Stimulated activated CD4-positive, alpha-beta T cell treated with anti-CD3 and anti-CD28 coated beads, Interleukin-4, amount 100 ng/mL, for 1 hour (primary cell): Measurements from ENCODE around the gene NDRG2.
"Not testable (repeated sequence)": the region's sequence is repeated elsewhere in the genome, so short reads cannot be mapped to it uniquely, and the experiment has no call there.

Experiments used
- DNase-seq: peaks from one replicate; pipeline ENCODE4 v3.0.0-alpha.2; 2020

Gene NDRG2

GRCh38 chr14:21055432-21056117 lies 30.7 kb upstream of the NDRG2 start:
- no peak for DNase-seq

GRCh38 chr14:21054768-21055145 lies 29.9 kb upstream of the NDRG2 start:
- DNase-seq = no peak

DNA sequence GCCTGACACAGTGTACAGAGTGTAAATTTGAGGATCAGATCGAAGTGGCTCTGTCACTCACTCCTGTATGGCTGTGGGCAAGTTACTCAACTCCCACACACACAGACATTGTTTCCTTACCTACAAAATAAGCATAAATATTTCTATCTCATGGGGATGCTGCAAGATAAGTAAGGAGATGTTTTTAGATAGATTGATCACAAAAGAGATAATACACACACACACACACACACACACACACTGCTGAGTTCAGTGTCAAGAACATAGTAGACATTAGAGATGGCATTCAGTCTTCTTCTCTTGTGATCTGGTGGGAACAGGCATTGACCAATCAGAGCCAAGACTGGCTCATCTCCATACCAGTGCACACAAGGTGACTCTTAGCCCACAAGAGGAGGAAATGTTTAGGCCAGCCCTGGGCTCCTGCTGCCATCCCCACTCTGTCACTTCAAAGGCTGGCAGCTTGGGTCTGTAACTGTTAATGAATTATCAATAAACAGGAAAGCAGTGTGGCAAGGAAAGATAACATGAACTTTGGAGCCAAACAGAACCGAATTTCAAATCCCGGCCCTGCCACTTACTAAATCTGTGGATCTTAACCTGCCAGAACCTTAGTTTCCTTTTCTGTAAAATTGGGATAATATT lies 29.4 kb upstream of the NDRG2 start:
- DNase-seq = no peak

DNA sequence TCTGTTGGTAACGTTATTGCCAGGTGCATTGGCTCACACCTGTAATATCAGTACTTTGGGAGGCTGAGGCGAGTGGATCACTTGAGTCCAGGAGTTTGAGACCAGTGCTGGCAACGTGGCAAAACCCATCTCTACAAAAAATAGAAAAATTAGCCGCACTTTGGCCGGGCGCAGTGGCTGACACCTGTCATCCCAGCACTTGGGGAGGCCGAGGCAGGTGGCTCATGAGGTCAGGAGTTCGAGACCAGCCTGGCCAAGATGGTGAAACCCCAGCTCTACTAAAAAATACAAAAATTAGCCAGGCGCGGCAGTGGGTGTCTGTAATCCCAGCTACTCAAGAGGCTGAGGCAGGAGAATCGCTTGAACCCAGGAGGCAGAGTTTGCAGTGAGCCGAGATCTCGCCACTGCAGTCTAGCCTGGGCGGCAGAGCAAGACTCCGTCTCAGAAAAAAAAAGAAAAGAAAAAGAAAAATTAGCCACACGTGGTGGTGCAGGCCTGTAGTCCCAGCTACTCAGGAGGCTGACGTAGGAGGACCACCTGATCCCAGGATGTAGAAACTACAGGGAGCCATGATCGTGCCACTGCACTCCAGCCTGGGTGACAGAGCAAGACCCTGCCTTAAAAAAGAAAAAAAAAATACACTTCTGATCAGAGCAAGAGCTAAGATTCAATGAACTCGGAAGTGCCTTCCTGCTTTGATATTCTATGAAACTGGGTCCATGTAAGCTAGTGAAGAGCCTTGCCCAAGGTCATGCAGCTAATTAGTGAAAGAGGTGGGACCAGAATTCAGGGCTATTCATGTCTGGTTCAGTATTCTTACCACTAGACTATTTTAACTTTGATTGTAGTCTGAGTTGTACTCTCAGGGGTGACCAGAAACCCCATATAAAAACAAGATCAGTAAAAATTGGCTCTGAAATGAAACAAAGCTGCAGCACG lies 28.6 kb upstream of the NDRG2 start:
- DNase-seq = no peak

GRCh38 chr14:21050597-21050996 lies 25.7 kb upstream of the NDRG2 start:
- no peak for DNase-seq

DNA sequence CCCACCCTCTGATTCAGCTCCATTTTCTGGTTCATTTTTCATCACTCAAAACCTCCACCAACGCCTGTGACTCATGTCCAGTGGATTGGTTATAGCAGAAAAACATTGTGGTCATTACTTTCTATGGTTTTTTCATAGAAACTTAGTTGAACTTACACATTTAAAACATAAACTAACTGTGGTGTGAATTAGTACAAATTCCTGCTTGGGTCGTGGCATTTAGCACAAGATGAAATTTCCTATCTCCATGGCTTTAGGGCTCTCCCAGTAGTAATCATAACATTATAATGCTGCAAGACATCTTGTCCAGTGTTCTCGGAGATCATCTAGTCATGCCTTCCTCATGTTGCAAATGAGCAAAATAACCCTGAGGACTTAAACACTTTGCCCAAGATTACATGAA lies 24.4 kb upstream of the NDRG2 start:
- no peak for DNase-seq

DNA sequence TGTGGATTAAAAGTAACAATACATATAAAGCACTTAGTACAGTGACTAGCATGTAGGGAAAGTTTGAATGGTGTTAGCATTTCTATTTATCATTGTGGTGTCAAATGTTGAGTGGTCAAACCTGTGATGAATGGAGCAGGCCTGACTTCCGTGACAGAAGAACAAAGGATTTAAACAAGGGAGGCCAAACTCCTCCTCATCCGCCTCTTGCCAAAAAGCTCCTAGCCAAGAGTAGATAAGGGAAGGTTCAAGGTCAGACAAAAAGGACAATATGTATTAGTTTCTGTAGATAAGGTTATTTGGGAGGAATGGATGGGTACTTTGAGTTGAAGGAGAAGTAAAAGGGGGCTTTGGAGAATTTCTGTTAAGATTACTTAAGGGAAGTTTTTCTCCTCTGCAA lies 23.8 kb upstream of the NDRG2 start:
- DNase-seq = no peak

DNA sequence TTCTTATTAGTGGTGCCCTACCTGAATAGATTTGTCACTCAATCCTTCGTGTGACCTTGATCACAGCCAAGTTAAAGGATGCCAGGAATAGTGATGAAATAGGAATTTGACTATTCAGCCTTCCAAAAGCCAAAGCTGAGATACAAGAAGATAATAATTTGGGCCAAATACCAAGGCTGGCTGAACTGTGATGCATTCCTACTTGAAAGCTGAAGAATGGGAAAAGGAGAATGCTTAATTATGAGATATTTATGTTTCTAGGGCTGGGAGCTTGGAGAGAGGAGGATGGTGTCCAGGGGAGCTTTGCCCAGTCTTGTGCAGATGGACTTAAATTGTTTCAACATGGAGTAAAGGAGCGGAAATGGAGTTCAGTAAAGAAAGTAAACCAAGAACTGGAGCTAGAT lies 22.5 kb upstream of the NDRG2 start:
- no peak for DNase-seq

- DNase-seq = no peak
Observed at GRCh38 chr14:21043974-21044618, 19.2 kb upstream of the NDRG2 start.

- no peak for DNase-seq
Observed at GRCh38 chr14:21043387-21043973, 18.6 kb upstream of the NDRG2 start.

DNA sequence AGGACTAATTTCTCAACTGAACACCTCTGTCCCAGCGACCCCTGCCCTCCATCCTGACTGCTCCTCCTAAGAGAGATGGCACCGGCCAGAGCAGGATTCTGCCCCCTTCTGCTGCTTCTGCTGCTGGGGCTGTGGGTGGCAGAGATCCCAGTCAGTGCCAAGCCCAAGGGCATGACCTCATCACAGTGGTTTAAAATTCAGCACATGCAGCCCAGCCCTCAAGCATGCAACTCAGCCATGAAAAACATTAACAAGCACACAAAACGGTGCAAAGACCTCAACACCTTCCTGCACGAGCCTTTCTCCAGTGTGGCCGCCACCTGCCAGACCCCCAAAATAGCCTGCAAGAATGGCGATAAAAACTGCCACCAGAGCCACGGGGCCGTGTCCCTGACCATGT lies 18.1 kb upstream of the NDRG2 start:
- no peak for DNase-seq

DNA sequence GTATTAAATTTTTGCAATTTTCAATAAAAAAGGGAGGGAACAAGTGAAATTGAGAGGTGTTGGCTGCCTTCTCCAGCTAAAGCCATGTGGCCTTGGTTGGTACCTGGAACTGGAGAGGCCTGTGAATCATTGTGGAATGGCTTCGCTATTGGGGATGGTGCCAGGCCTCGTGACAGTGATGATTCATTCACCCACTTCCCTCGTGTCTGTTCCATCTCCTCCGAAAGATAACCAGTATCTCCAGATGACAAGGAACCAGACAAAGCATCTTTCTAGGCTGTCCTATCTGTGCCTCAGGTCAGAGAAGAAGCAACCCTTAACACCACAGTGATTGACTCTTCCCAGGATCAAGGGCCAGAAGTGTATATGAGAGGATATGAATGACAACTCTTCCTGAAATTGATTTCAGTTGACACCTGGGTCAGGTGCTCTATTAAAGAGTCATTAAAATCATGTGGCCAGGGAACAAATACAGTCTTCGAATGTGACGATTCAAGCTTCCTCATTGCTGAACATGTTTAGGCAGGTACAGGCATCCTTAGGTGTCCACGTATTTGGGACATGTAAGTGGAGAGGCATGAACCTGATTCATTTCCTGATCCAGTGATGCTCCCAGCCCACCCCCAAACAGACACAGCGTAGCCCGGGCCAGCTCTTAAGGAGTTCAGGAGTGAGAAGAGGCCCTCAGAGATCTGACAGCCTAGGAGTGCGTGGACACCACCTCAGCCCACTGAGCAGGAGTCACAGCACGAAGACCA lies 17.0 kb upstream of the NDRG2 start, which contains the start of gene RNASE7:
TSS of gene RNASE7 (plus strand) at position 687 of the 758 bp plus-strand sequence. CDS start 631 bp downstream, outside the sequence.
- DNase-seq = no peak

GRCh38 chr14:21040941-21041340 lies 16.1 kb upstream of the NDRG2 start:
- not testable (repeated sequence) for DNase-seq

DNA sequence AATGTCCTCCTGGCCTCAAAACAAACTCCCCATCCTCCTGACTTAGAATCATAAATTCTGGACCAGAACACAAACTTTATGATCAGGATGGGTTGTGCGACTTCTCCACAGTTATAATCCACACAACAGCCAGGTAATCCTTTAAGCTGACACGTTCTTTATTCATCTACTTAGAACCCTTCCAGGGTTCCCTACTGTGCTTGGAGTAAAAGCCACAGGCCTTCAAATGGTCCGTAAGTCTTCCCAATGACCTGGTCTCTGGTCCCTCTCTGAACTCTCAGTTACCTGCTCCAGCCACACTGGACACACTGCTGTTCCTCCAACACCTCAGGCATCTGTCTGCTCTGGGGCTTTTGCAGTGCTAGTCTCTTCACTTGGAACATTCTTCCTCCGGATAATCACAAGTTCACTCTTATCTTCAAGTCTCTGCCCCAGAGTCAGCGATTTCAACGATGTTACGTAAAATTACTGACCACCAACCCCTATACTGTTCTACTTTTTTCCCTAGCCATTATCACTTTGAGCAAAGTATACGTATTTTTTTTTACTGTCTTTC lies 15.6 kb upstream of the NDRG2 start:
- DNase-seq = no peak

GRCh38 chr14:21039585-21040369 lies 14.9 kb upstream of the NDRG2 start:
- no peak for DNase-seq

GRCh38 chr14:21038441-21039422 lies 13.9 kb upstream of the NDRG2 start:
- no peak for DNase-seq

GRCh38 chr14:21037156-21037555 lies 12.3 kb upstream of the NDRG2 start:
- DNase-seq = no peak

DNA sequence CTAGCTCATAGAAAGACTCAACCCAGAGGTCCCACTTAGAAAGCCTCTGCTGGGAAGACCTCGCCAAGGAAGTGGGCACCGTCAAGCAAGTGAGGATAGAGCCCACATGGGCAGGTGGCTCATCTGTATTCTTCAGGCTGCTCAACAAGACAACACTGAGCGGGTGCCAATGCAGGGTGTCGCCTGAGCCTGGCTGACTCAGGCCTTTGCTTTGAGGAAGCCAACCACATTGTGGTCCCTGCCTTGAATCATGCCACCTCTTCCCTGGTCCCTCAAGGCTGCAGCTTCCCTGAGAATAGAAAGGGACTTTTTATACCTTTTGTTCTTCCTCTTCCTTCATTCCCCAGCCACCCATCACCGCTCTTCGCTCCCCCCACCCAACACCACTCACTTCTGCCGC lies 11.9 kb upstream of the NDRG2 start:
- DNase-seq = no peak

- no peak for DNase-seq
Observed at GRCh38 chr14:21034707-21035106, 9.8 kb upstream of the NDRG2 start, which contains the start of gene RNASE13. Gene RNASE13, minus strand, starts transcription at chr14:21034807. Its CDS starts 519 bp downstream, at chr14:21034288.
